Mesothelial cell of epicardium (in vitro differentiated cells): ENCODE results near the gene SLC25A48. TPM values are rescaled to one million over a fixed set of nuclear protein-coding genes. Genes with fewer than 3 reads are reported as not detected.
A peak's percentile ranks its signal among the peaks of the same experiment; 100 is the strongest.

ENCODE experiments used
- DNase-seq, 2 experiments: peaks; one replicate each; pipeline ENCODE4 v3.0.0; 2021; ENCODE audit warnings: low spot score in 2 of 2; ENCODE audit not compliant: unreplicated experiment in 2 of 2
- H3K27ac Mint-ChIP-seq: 2 replicates; pipeline ENCODE4 v1.8.0; 2021; ENCODE audit warnings: mixed read lengths
- H3K27me3 Mint-ChIP-seq: 2 replicates; pipeline ENCODE4 v1.8.0; 2021; ENCODE audit warnings: low read depth, mixed read lengths
- H3K36me3 Mint-ChIP-seq: 2 replicates; pipeline ENCODE4 v1.8.0; 2021; ENCODE audit warnings: mixed read lengths
- H3K4me1 Mint-ChIP-seq: 2 replicates; pipeline ENCODE4 v1.8.0; 2021; ENCODE audit warnings: mixed read lengths
- H3K4me3 Mint-ChIP-seq: 2 replicates; pipeline ENCODE4 v1.8.0; 2021; ENCODE audit warnings: mild to moderate bottlenecking, moderate library complexity, mixed read lengths
- H3K9me3 Mint-ChIP-seq: 2 replicates; pipeline ENCODE4 v1.8.0; 2021; ENCODE audit warnings: mixed read lengths
- CTCF ChIP-seq: fragments of 200-600 bp; sonication (generic); IDR thresholded peaks from one replicate; pipeline ENCODE4 v1.5.0; 2021; ENCODE audit warnings: antibody characterized with exemption; ENCODE audit not compliant: unreplicated experiment
- total RNA-seq: library from RNA; stranded (reverse); gene quantifications from 3 replicates; pipeline ENCODE4 v1.2.1, GENCODE V29; 2021

SLC25A48 gene
- total RNA-seq, 1 donor from 2014 or later = 1.5 TPM

GRCh38 chr5:135874461-135874860 lies 40.0 kb downstream of the SLC25A48 start:
- no peak for DNase-seq
- Mint-ChIP-seq H3K27ac (no peak overlapping the region), H3K27me3 (peaks cover 7% of the 10 kb centered on the region), H3K4me3 (no peak overlapping the region), H3K9me3 (no peaks in the 10 kb centered on the region), H3K4me1 (no peaks in the 10 kb centered on the region), H3K36me3 (no peaks in the 10 kb centered on the region)
- TF ChIP-seq CTCF = no peak

- peaks cover 6% of the 10 kb centered on the region for H3K27me3 Mint-ChIP-seq
- no peak for DNase-seq
Observed at GRCh38 chr5:135875567-135875966, 41.1 kb downstream of the SLC25A48 start.

GRCh38 chr5:135876146-135876545 lies 41.7 kb downstream of the SLC25A48 start:
- no peak for TF ChIP-seq CTCF
- H3K4me3 Mint-ChIP-seq = no peak overlapping the region
- DNase-seq = no peak
- peaks cover 8% of the 10 kb centered on the region for H3K27me3 Mint-ChIP-seq
- H3K4me1 Mint-ChIP-seq = peaks cover 3% of the 10 kb centered on the region
- H3K9me3 Mint-ChIP-seq = no peaks in the 10 kb centered on the region
- no peak overlapping the region for H3K27ac Mint-ChIP-seq
- no peaks in the 10 kb centered on the region for H3K36me3 Mint-ChIP-seq

More at GRCh38 chr5:135875567-135875966, 41.1 kb downstream of the SLC25A48 start:
- Mint-ChIP-seq H3K9me3 (no peaks in the 10 kb centered on the region), H3K27ac (no peak overlapping the region), H3K36me3 (no peaks in the 10 kb centered on the region), H3K4me3 (no peak overlapping the region), H3K4me1 (no peaks in the 10 kb centered on the region)
- no peak for TF ChIP-seq CTCF

GRCh38 chr5:135877570-135878155 lies 43.2 kb downstream of the SLC25A48 start:
- peak in 1 of 2 experiments; percentile 7 for DNase-seq
- Mint-ChIP-seq H3K36me3 (no peaks in the 10 kb centered on the region), H3K27ac (no peak overlapping the region)

GRCh38 chr5:135878156-135878620 lies 43.7 kb downstream of the SLC25A48 start:
- H3K36me3 Mint-ChIP-seq = no peaks in the 10 kb centered on the region
- peaks cover 20% of the 10 kb centered on the region for H3K27me3 Mint-ChIP-seq
- peak in 1 of 2 experiments; percentile 27 for DNase-seq
- peaks cover 10% of the 10 kb centered on the region for H3K4me1 Mint-ChIP-seq
- no peak for TF ChIP-seq CTCF
- no peak overlapping the region for H3K4me3 Mint-ChIP-seq
- no peak overlapping the region for H3K27ac Mint-ChIP-seq
- no peaks in the 10 kb centered on the region for H3K9me3 Mint-ChIP-seq

More at GRCh38 chr5:135877570-135878155, 43.2 kb downstream of the SLC25A48 start:
- no peak overlapping the region for H3K4me3 Mint-ChIP-seq
- no peaks in the 10 kb centered on the region for H3K9me3 Mint-ChIP-seq
- no peak for TF ChIP-seq CTCF
- H3K27me3 Mint-ChIP-seq = peaks cover 15% of the 10 kb centered on the region
- H3K4me1 Mint-ChIP-seq = peaks cover 10% of the 10 kb centered on the region
